Osteoblast (primary cell): ENCODE results near the gene PAPLN. TPM values are rescaled to one million over a fixed set of nuclear protein-coding genes. Genes with fewer than 3 reads are reported as not detected.

Experiments used
- DNase-seq: peaks from one replicate; pipeline ENCODE4 v3.0.0; 2011; ENCODE audit warnings: low spot score, mixed read lengths; ENCODE audit not compliant: insufficient read length; ENCODE audit errors: missing footprints
- H2AFZ ChIP-seq: 2 replicates; pipeline ENCODE4 v1.6.0; 2011; ENCODE audit warnings: mild to moderate bottlenecking, low read length
- H3K27ac ChIP-seq: 2 replicates; pipeline ENCODE4 v1.5.1; 2011; ENCODE audit warnings: mild to moderate bottlenecking, low read depth, low read length, moderate library complexity
- H3K27me3 ChIP-seq: 2 replicates; pipeline ENCODE4 v1.6.0; 2012; ENCODE audit warnings: mild to moderate bottlenecking, control low read depth, inconsistent platforms, low read length, moderate library complexity; ENCODE audit not compliant: insufficient read depth
- H3K36me3 ChIP-seq: 2 replicates; pipeline ENCODE4 v1.5.1; 2011; ENCODE audit warnings: mild to moderate bottlenecking, low read length, control low read depth, moderate library complexity; ENCODE audit not compliant: insufficient read depth
- H3K4me1 ChIP-seq: 2 replicates; pipeline ENCODE4 v1.5.1; 2011; ENCODE audit warnings: mild to moderate bottlenecking, low read length, control low read depth, moderate library complexity; ENCODE audit not compliant: insufficient read depth
- H3K4me2 ChIP-seq: 2 replicates; pipeline ENCODE4 v1.6.0; 2011; ENCODE audit warnings: mild to moderate bottlenecking, low read length; ENCODE audit not compliant: insufficient read depth
- H3K4me3 ChIP-seq: fragments of 200-600 bp; sonication (generic); 3 replicates; pipeline ENCODE4 v1.5.1; 2012; ENCODE audit warnings: mild to moderate bottlenecking, low read length, inconsistent platforms; ENCODE audit not compliant: insufficient read depth
- H3K79me2 ChIP-seq: 2 replicates; pipeline ENCODE4 v1.6.0; 2012; ENCODE audit warnings: mild to moderate bottlenecking, low read length, control low read depth, inconsistent platforms; ENCODE audit not compliant: insufficient read depth
- H3K9me3 ChIP-seq: 2 replicates; pipeline ENCODE4 v1.5.1; 2011; ENCODE audit warnings: low read depth, low read length, control low read depth
- H4K20me1 ChIP-seq: 2 replicates; pipeline ENCODE4 v1.6.0; 2012; ENCODE audit warnings: mild to moderate bottlenecking, low read length, control low read depth; ENCODE audit not compliant: insufficient read depth
- CTCF ChIP-seq: IDR thresholded peaks from 2 replicates; pipeline ENCODE4 v1.5.1; 2011; ENCODE audit warnings: mild to moderate bottlenecking, low read depth, low read length, moderate library complexity; ENCODE audit errors: extremely low read depth
- total RNA-seq: library from RNA; depleted of rRNA; stranded (reverse); fragments of >200 nt; gene quantifications from 2 replicates; pipeline ENCODE4 v1.2.3, GENCODE V29; 2012

The PAPLN gene
- total RNA-seq, 1 donor = 5.8 TPM

- Histone ChIP-seq H3K9me3 (no peaks in the 10 kb centered on the region), H4K20me1 (peaks cover 3% of the 10 kb centered on the region), H3K4me1 (peaks cover 12% of the 10 kb centered on the region), H3K4me3 (no peak overlapping the region), H3K27me3 (peaks cover 31% of the 10 kb centered on the region), H3K79me2 (no peaks in the 10 kb centered on the region), H3K27ac (no peak overlapping the region), H3K36me3 (no peaks in the 10 kb centered on the region), H3K4me2 (no peak overlapping the region), H2AFZ (no peak overlapping the region)
- DNase-seq = peak; percentile 34
- TF ChIP-seq CTCF = no peak
Measured at GRCh38 chr14:73230051-73230450, 7.3 kb upstream of the PAPLN start.

- H3K4me1 ChIP-seq = peaks cover 12% of the 10 kb centered on the region
- H3K27me3 ChIP-seq = peaks cover 52% of the 10 kb centered on the region
- H3K79me2 ChIP-seq = no peaks in the 10 kb centered on the region
- no peak overlapping the region for H2AFZ ChIP-seq
- peak; percentile 30 for DNase-seq
- no peak overlapping the region for H3K4me2 ChIP-seq
- peaks cover 3% of the 10 kb centered on the region for H4K20me1 ChIP-seq
- no peak overlapping the region for H3K4me3 ChIP-seq
- no peaks in the 10 kb centered on the region for H3K36me3 ChIP-seq
- peak; percentile 38 for TF ChIP-seq CTCF
- H3K27ac ChIP-seq = no peak overlapping the region
- no peaks in the 10 kb centered on the region for H3K9me3 ChIP-seq
Measured at GRCh38 chr14:73231981-73232851, 5.1 kb upstream of the PAPLN start.

- H3K36me3 ChIP-seq = no peaks in the 10 kb centered on the region
- H3K4me3 ChIP-seq = no peak overlapping the region
- peaks cover 58% of the 10 kb centered on the region for H3K27me3 ChIP-seq
- no peak overlapping the region for H2AFZ ChIP-seq
- no peak overlapping the region for H3K4me2 ChIP-seq
- no peaks in the 10 kb centered on the region for H3K79me2 ChIP-seq
- peaks cover 10% of the 10 kb centered on the region for H3K4me1 ChIP-seq
- DNase-seq = peak; percentile 47
- TF ChIP-seq CTCF = no peak
- H3K9me3 ChIP-seq = no peaks in the 10 kb centered on the region
- peaks cover 3% of the 10 kb centered on the region for H4K20me1 ChIP-seq
- no peak overlapping the region for H3K27ac ChIP-seq
Measured at GRCh38 chr14:73232984-73233383, 4.3 kb upstream of the PAPLN start.

GRCh38 chr14:73233564-73233963 is 3.7 kb upstream of the PAPLN start:
- no peaks in the 10 kb centered on the region for H3K79me2 ChIP-seq
- H2AFZ ChIP-seq = no peak overlapping the region
- H3K27ac ChIP-seq = no peak overlapping the region
- H3K9me3 ChIP-seq = no peaks in the 10 kb centered on the region
- no peak for TF ChIP-seq CTCF
- DNase-seq = peak; percentile 37
- H4K20me1 ChIP-seq = peaks cover 4% of the 10 kb centered on the region
- H3K4me2 ChIP-seq = no peak overlapping the region
- H3K4me3 ChIP-seq = no peak overlapping the region
- H3K36me3 ChIP-seq = no peaks in the 10 kb centered on the region
- peaks cover 63% of the 10 kb centered on the region for H3K27me3 ChIP-seq
- H3K4me1 ChIP-seq = peaks cover 10% of the 10 kb centered on the region
